Osteocyte (in vitro differentiated cells): ENCODE results near the gene C1QTNF12. TPM values are rescaled to one million over a fixed set of nuclear protein-coding genes. Genes with fewer than 3 reads are reported as not detected.

ENCODE experiments used
- DNase-seq: peaks from one replicate; pipeline ENCODE4 v3.0.0; 2021; ENCODE audit warnings: mixed read lengths; ENCODE audit not compliant: unreplicated experiment; ENCODE audit errors: extremely low spot score
- H3K27ac Mint-ChIP-seq: one replicate; pipeline ENCODE4 v1.8.0; 2021; ENCODE audit warnings: mild to moderate bottlenecking, mixed read lengths; ENCODE audit not compliant: unreplicated experiment
- H3K27me3 Mint-ChIP-seq: one replicate; pipeline ENCODE4 v1.8.0; 2021; ENCODE audit warnings: mixed read lengths; ENCODE audit not compliant: unreplicated experiment
- H3K36me3 Mint-ChIP-seq: one replicate; pipeline ENCODE4 v1.8.0; 2021; ENCODE audit warnings: mixed read lengths; ENCODE audit not compliant: unreplicated experiment
- H3K4me1 Mint-ChIP-seq: one replicate; pipeline ENCODE4 v1.8.0; 2021; ENCODE audit warnings: mixed read lengths; ENCODE audit not compliant: unreplicated experiment
- H3K4me3 Mint-ChIP-seq: one replicate; pipeline ENCODE4 v1.8.0; 2021; ENCODE audit warnings: mild to moderate bottlenecking, moderate library complexity, mixed read lengths; ENCODE audit not compliant: unreplicated experiment
- H3K9me3 Mint-ChIP-seq: one replicate; pipeline ENCODE4 v1.8.0; 2021; ENCODE audit warnings: mixed read lengths; ENCODE audit not compliant: unreplicated experiment
- total RNA-seq: library from RNA; stranded (reverse); gene quantifications from 2 replicates; pipeline ENCODE4 v1.2.1, GENCODE V29; 2021
- TF ChIP-seq, protein P1 (sequence below): fragments of 200-600 bp; sonication (generic); IDR thresholded peaks from 2 replicates; pipeline ENCODE4 v1.5.0; 2021; ENCODE audit warnings: antibody characterized with exemption, mild to moderate bottlenecking, moderate library complexity

Gene C1QTNF12
- total RNA-seq, 1 donor from 2014 or later: 3.6 TPM

DNA sequence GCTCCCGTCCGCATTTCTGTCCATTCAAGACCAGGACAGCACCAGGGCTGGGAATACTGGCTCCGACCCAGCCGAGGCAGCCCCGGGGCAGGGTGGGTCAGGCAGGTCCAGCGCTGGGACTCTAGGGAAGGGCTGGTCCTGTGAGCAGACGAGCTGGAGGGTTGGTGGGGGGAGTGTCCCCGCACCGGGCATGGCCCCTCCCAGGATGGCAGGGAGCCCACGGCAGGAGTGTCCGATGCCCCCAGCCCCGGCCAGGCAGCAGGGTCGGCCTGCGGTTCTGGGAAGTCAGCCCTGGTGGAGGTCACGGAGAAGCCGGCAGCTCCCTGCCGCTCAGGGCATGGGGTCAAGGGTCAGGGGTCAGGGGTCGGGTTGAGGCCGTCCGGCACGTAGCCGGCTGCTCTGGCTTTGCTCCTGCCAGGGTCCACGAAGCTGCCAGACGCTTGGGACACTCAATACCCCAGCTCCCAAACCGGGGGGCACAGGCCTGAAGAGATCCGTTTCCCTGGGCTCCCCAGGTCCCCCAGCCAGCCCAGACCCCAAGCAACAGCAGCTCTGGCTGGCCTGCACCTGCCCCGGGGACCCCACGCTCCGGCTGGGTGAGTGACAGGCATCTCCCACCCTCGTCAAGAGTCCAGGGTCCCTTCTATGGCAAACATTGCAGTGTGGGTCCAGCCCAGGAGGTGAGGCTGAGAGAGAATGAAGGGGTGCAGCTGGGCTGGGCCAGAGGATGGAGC lies 6.7 kb downstream of the C1QTNF12 start:
- Mint-ChIP-seq H3K27ac (no peak overlapping the region), H3K4me3 (no peak overlapping the region), H3K9me3 (no peaks in the 10 kb centered on the region), H3K4me1 (peaks cover 23% of the 10 kb centered on the region), H3K36me3 (no peaks in the 10 kb centered on the region), H3K27me3 (no peaks in the 10 kb centered on the region)
- peak; percentile 91 for DNase-seq
- TF ChIP-seq, protein P1, sequence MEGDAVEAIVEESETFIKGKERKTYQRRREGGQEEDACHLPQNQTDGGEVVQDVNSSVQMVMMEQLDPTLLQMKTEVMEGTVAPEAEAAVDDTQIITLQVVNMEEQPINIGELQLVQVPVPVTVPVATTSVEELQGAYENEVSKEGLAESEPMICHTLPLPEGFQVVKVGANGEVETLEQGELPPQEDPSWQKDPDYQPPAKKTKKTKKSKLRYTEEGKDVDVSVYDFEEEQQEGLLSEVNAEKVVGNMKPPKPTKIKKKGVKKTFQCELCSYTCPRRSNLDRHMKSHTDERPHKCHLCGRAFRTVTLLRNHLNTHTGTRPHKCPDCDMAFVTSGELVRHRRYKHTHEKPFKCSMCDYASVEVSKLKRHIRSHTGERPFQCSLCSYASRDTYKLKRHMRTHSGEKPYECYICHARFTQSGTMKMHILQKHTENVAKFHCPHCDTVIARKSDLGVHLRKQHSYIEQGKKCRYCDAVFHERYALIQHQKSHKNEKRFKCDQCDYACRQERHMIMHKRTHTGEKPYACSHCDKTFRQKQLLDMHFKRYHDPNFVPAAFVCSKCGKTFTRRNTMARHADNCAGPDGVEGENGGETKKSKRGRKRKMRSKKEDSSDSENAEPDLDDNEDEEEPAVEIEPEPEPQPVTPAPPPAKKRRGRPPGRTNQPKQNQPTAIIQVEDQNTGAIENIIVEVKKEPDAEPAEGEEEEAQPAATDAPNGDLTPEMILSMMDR: no peak

DNA sequence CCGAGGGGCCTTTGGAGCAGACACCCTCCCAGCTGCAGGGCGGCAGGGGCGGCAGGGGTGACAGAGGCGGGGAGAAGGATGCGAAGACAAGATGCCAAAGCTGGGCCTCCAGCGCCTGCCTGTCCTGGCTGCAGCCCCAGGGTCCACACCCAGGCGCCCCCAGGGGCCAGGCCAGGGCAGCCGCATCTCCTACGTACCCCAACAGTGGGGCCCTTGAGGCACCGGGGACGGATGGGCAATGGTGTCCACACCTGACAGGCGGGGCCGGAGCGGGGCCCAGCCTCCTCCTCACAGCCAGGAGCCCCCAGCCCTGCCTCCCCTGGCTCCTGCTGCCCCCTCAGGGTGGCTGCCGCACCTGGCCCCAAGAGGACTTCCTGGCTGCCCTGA lies 7.3 kb downstream of the C1QTNF12 start:
- Mint-ChIP-seq H3K4me1 (peaks cover 28% of the 10 kb centered on the region), H3K27ac (no peak overlapping the region), H3K4me3 (no peak overlapping the region), H3K9me3 (no peaks in the 10 kb centered on the region), H3K27me3 (no peaks in the 10 kb centered on the region), H3K36me3 (peaks cover 2% of the 10 kb centered on the region)
- TF ChIP-seq, protein P1: no peak
- DNase-seq: no peak

DNA sequence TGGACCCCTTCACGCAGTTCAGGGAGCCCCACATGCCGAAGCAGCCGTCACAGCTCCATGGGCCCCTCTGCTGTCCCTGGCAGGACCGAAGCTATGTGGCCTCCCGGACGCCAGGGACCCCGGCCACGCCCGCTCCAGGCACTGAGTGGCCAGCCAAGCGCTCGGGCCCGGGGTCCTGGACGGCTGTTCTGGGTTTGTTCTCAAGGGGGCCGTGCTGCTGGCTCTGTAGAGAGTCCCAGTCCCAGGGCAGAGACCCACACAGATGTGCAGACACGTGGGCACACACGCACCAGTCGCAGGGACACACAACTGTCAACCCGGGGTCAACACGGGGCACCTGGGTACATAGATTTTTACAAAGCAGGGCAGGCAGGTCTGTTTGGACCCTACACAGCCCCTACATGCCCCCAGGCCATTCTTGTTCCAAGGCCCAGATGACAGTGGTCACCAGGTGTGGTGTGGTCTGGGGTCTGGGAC lies 7.8 kb downstream of the C1QTNF12 start:
- TF ChIP-seq, protein P1: no peak
- no peaks in the 10 kb centered on the region for H3K9me3 Mint-ChIP-seq
- H3K27me3 Mint-ChIP-seq: no peaks in the 10 kb centered on the region
- no peak overlapping the region for H3K27ac Mint-ChIP-seq
- H3K36me3 Mint-ChIP-seq: peaks cover 2% of the 10 kb centered on the region
- H3K4me1 Mint-ChIP-seq: peaks cover 31% of the 10 kb centered on the region
- no peak overlapping the region for H3K4me3 Mint-ChIP-seq
- no peak for DNase-seq

DNA sequence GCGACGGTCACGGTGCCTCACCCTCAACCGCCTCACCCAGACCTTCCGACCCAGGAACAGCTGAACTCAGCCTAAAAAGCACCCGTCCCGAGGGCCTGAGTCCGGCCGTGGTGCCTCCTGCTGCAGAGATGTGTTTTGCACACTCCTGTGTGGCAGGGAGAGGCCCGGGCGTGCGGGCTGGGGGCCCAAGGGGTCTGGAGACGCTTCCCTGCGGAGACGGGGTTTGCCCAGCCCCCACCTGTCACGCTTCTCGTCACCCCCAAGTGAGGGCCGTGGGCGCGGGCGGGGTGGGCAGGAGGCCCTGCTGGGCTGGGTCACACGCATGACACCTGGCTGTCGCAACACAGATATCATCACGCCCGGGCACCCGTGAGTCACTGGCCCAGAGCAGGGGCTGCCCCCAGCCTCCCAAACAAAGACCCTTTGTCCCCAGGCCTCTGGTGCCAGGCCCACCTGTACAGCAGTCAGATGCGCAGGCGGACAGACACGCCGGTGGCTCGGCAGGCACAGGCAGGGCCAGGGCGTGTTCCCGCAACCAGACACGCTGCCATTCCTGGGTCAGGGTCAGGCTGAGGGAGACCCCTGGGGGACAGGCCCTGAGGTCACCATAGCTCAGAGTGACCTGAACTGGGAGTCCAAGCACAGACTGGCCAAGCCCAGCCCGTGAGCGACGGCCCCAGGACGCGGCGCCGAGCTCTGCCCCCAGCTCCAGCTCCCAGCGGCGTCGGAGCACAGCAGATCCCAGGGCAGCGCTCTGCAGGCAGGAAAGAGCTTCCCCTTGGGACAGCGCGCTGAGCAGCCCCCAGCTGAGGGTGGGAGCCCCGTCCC lies 8.4 kb downstream of the C1QTNF12 start:
- Mint-ChIP-seq H3K36me3 (peaks cover 6% of the 10 kb centered on the region), H3K4me1 (peaks cover 36% of the 10 kb centered on the region), H3K9me3 (no peaks in the 10 kb centered on the region), H3K27ac (no peak overlapping the region), H3K4me3 (no peak overlapping the region), H3K27me3 (no peaks in the 10 kb centered on the region)
- DNase-seq: no peak
- TF ChIP-seq, protein P1: no peak
